ENCODE data around the gene CDC42BPG. TPM values are rescaled to one million over a fixed set of nuclear protein-coding genes. Genes with fewer than 3 reads are reported as not detected.

Gene CDC42BPG
- total and polyA plus RNA-seq, 11 donors = 0.12 to 0.50 (median 0.20) TPM; not detected in 1

GRCh38 chr11:64796757-64797541, 47.5 kb downstream of the CDC42BPG start:
- 87 to 93% (median 91%) methylated on average over 11 to 19 of the region's 19 CpGs for WGBS, 4 donors
- no peaks in the 10 kb centered on the region for H3K9me3 ChIP-seq
- no peak for TF ChIP-seq POLR2A (IDR thresholded peaks at IDR 0.05)
- TF ChIP-seq CTCF (IDR thresholded peaks at IDR 0.05) = no peak

GRCh38 chr11:64796047-64796756, 48.3 kb downstream of the CDC42BPG start:
- peaks cover 0 to 38% (median 15%) of the 10 kb centered on the region in 9 donors for H3K36me3 ChIP-seq
- 82 to 90% (median 86%) methylated on average over 15 to 19 of the region's 19 CpGs for WGBS, 4 donors
- DNase-seq (no peak), ATAC-seq (no peak)
- intact Hi-C loops (cut with DNase I) = no loop called here
- H3K4me3 ChIP-seq = no peak overlapping the region
- TF ChIP-seq CTCF (IDR thresholded peaks at IDR 0.05) (no peak), POLR2A (IDR thresholded peaks at IDR 0.05) (no peak)
- no peak overlapping the region for H3K27ac ChIP-seq
- no peaks in the 10 kb centered on the region for H3K9me3 ChIP-seq
- no peaks in the 10 kb centered on the region for H3K27me3 ChIP-seq
- H3K4me1 ChIP-seq = peaks cover 0 to 30% (median 5%) of the 10 kb centered on the region in 12 donors

More at GRCh38 chr11:64796757-64797541, 47.5 kb downstream of the CDC42BPG start:
- intact Hi-C loops (cut with DNase I) = no loop called here
- H3K27ac ChIP-seq = no peak overlapping the region
- no peak for ATAC-seq
- DNase-seq = no peak
- H3K36me3 ChIP-seq = peaks cover 0 to 30% (median 15%) of the 10 kb centered on the region in 9 donors
- no peak overlapping the region for H3K4me3 ChIP-seq
- H3K27me3 ChIP-seq = no peaks in the 10 kb centered on the region
- peaks cover 0 to 37% (median 9%) of the 10 kb centered on the region in 12 donors for H3K4me1 ChIP-seq

- TF ChIP-seq CTCF (IDR thresholded peaks at IDR 0.05) (no peak), POLR2A (IDR thresholded peaks at IDR 0.05) (no peak)
- DNase-seq = no peak
- H3K4me3 ChIP-seq = no peak overlapping the region
- ATAC-seq = no peak
- intact Hi-C loops (cut with DNase I) = loop anchor here in 1 of 10 donors (5.0 kb wide), 1 partner anchor 98 kb away; no protein-coding TSS in a partner anchor
- no peaks in the 10 kb centered on the region for H3K9me3 ChIP-seq
- H3K27ac ChIP-seq = peak overlapping the region in 2 of 12 donors; percentile 6 to 68
- 93 to 97% (median 96%) methylated on average over 10 of the region's 10 CpGs for WGBS, 4 donors
- peaks cover 0 to 16% (median 5%) of the 10 kb centered on the region in 12 donors for H3K4me1 ChIP-seq
- H3K27me3 ChIP-seq = no peaks in the 10 kb centered on the region
- H3K36me3 ChIP-seq = peaks cover 0 to 51% (median 26%) of the 10 kb centered on the region in 9 donors
Measured at GRCh38 chr11:64794526-64794925, 49.9 kb downstream of the CDC42BPG start.

All from heart left ventricle (tissue), 16 donors.